Measurements from ENCODE around the gene HS1BP3. TPM values are rescaled to one million over a fixed set of nuclear protein-coding genes. Genes with fewer than 3 reads are reported as not detected.

HS1BP3 gene
- total RNA-seq, 2 donors from 2014 or later, result 5.8 to 9.3 TPM

DNA sequence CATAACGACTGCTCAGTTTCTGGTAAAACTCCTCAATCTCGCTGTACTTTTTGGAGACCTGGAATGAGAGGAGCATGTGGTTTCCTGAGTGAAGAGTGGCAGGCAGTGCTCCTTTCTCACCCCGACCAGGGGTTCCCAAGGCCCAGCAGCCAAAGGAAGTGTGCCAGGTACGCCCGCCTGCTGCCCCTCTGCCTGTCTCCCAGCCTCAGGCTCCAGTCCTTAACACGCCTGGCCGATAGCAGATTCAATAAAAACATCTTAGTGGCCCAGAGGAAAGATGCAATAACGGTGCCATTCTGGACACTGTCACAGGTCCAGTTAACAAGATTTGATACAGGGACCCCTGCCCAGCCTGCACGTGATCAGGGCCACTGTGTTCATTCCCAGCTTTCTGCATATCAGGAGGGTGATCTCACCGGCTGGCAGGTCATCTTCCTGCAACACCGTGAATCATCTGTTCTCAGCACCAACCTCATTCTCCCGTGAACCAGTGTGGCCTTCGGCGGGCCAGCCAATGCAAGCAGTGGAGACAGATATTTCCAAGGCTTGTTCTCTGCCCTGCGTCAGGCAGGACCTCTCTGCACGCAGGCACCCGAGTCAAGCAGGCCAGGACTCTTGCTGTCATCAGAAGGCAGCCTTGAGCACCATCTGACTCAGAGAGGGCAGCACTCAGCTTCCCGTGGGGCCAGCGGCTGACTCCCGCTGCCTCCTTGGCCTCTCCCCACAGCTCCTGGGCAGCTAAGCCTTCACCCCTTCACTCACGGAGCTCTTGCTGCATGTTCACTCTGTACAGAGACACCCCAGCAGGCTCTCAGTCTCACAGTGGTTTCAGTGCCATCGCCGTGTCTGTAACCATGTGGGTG is 9.5 kb downstream of the HS1BP3 start:
- Mint-ChIP-seq H3K9me3 (no peaks in the 10 kb centered on the region), H3K4me1 (ENCODE audit: low read depth in 2 of 2) (peaks cover 6% of the 10 kb centered on the region in 2 donors), H3K4me3 (no peak overlapping the region), H3K27me3 (no peaks in the 10 kb centered on the region), H3K27ac (no peak overlapping the region), H3K36me3 (no peaks in the 10 kb centered on the region)
- ATAC-seq, result no peak
- no peak for DNase-seq (ENCODE audit: low spot score)

DNA sequence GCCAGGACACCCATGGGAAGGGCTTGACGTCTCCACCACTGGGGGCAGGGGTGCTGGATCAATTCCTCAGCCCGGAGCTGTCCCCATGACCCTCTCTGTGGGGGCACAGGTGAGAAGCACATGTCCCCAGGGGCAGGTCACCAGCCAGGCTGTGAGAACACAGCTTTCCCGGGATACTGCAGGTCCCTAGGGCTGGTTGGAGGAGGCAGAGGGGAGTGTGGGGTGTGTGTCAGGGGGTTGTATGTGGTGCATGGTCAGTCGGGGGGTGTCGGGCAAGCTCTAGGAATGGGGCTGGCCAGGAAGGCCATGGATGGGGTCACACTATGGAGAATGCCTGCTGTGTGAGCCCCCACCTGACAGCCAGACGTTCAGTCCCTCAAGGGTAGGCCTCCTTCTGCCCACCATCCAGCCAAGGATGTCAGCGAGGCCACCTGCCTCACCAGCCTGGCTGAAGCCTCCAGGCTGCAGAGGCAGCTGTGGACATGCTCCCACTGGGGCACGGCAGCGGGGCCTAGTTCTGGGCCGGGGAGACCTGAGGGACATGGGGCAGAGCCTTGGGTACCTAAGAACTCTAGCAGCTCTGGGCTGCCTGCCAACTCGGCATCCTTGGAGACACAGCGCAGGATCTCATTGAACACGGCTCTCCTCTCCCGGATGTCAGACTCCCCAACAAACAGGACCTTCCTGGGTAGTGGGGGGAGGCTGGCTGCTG is 10.3 kb downstream of the HS1BP3 start:
- ATAC-seq (no peak), DNase-seq (ENCODE audit: low spot score) (no peak)
- H3K4me1 Mint-ChIP-seq (ENCODE audit: low read depth in 2 of 2), result peaks cover 6 to 9% of the 10 kb centered on the region in 2 donors
- no peak overlapping the region for H3K4me3 Mint-ChIP-seq
- no peaks in the 10 kb centered on the region for H3K36me3 Mint-ChIP-seq
- H3K9me3 Mint-ChIP-seq, result no peaks in the 10 kb centered on the region
- H3K27ac Mint-ChIP-seq, result no peak overlapping the region
- H3K27me3 Mint-ChIP-seq, result no peaks in the 10 kb centered on the region

DNA sequence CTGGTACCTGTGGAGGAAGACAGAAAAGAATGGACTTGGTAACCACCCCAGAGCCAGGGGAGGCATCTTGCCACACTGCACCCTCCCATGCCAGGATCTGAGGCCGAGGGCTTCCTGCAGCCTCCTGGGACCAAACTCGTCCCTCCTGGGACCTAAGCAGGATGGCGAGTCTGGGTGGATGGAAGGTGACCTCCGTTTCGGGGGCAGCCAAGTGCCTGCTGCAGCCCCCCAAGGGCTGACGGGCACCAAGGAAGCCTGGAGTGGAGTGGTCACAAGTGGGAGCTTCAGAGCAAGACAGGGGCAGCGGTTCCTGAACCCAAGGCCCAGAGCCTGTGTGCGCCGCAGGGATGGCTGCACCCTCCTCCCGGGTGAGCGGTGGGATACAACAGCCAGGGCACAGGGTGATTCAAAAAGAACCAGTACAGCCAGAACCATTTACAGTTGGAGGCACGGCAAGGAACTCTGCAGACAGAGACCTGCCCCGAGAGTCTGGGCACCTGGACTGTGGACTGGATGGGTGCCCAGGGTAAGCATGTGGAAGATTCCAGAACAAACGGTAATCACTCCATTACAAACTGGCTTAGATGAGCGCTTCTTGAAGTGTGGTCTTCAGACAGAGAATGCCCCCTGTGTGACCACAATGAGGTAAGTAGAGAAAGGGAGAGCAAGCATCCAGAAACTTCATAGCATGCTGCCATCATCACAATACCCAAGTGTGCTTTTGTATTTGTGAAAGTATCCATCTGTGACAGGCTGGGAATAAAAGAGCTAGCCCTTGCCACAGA is 12.1 kb downstream of the HS1BP3 start:
- DNase-seq (ENCODE audit: low spot score), result no peak

DNA sequence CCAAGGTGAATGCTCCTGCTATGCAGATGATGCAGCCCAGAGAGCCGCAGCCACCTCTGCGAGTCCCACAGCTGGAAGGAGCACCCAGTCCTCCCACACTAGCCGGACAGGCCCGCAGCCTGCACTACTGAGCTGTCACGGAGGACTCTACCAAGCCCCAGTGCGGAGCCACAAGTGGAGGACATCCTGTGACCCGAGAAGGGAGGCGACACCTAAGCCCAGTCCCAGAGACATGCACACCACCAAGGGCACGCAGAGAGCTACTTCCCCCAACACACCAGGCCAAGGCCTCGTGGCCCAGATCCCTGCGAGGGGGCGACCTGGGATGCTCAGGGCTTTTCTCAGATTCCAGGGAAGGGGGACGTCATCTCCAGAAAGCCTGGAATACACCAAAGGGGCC is 12.9 kb downstream of the HS1BP3 start:
- H3K36me3 Mint-ChIP-seq, result no peaks in the 10 kb centered on the region
- no peaks in the 10 kb centered on the region for H3K27me3 Mint-ChIP-seq
- DNase-seq (ENCODE audit: low spot score), result no peak
- H3K27ac Mint-ChIP-seq, result no peak overlapping the region
- H3K4me1 Mint-ChIP-seq (ENCODE audit: low read depth in 2 of 2), result peaks cover 6 to 14% of the 10 kb centered on the region in 2 donors
- ATAC-seq, result no peak
- H3K4me3 Mint-ChIP-seq, result no peak overlapping the region
- no peaks in the 10 kb centered on the region for H3K9me3 Mint-ChIP-seq

More for the DNA sequence above, 12.1 kb downstream of the HS1BP3 start:
- no peaks in the 10 kb centered on the region for H3K9me3 Mint-ChIP-seq
- no peak overlapping the region for H3K4me3 Mint-ChIP-seq
- no peaks in the 10 kb centered on the region for H3K36me3 Mint-ChIP-seq
- no peak overlapping the region for H3K27ac Mint-ChIP-seq
- H3K4me1 Mint-ChIP-seq (ENCODE audit: low read depth in 2 of 2), result peaks cover 6 to 13% of the 10 kb centered on the region in 2 donors
- ATAC-seq, result no peak
- no peaks in the 10 kb centered on the region for H3K27me3 Mint-ChIP-seq

DNA sequence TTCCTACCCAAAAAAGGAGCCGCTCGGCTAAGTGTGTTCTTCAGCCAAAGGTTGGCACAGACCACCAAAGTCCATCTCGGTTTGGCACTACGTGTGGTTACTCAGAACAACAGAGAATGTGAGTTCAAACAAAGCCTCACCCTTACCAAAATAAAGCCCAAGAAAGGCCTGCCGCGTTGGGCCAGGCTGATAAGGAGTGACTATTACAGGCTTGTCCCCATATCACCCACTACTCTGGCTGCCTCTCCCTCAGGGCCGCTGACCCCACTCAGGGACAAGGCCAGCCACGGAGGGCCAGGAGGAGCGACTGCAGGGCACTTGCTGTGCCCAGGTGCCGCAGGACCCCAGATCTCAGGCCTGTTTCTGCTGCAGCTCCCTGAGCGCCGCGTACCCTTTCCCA is 13.8 kb downstream of the HS1BP3 start:
- no peak for DNase-seq (ENCODE audit: low spot score)
- Mint-ChIP-seq H3K27ac (no peak overlapping the region), H3K4me1 (ENCODE audit: low read depth in 2 of 2) (peaks cover 5 to 13% of the 10 kb centered on the region in 2 donors), H3K4me3 (no peak overlapping the region), H3K27me3 (no peaks in the 10 kb centered on the region), H3K9me3 (no peaks in the 10 kb centered on the region), H3K36me3 (no peaks in the 10 kb centered on the region)
- no peak for ATAC-seq

DNA sequence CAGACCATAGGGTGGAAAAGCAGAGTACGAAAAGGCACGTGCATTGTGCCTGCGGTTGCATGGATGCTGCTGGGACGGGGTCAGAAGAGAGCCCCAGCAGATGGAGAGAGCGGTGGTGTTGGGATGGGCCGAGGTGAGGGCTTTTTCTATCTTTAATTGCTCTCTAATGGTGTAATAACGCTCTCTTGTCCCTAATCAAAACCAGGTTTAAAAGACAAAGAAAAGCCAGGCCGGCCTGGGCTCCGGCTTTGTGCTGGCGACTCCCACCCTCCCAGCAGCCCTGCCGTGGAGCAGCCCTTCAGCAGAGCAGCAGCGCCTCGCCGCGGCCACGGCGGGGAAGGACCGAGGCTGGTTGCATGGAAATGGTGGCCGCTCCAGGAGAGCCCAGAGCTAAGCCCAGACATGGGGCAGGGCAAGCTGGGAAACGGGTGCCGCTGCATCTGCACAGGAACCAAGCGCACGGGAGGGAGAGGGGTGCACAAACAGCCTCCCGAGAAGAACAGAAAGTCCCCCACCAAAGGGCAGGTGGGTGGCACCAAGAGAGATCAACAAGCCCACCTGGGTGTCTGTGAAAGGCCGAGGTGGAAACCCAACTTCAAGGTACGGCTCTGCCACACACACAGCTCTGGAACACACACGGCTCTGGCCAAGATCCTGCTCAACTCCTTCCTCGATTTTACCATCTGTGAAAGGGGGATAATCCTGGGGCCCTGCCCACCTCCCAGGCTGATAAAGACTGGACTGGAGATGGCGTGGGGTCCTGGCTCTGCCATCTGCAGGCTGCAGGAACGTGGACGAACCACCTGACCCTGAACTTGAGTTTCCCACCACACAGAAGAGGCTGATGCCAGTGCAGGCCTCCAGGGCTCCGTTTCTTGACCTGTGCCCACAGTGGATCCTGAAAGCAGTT is 15.0 kb downstream of the HS1BP3 start:
- ATAC-seq, result peak; percentile 68 to 84
- H3K4me1 Mint-ChIP-seq (ENCODE audit: low read depth in 2 of 2), result peaks cover 0 to 11% of the 10 kb centered on the region in 2 donors
- no peaks in the 10 kb centered on the region for H3K9me3 Mint-ChIP-seq
- no peak for DNase-seq (ENCODE audit: low spot score)
- no peak overlapping the region for H3K27ac Mint-ChIP-seq
- H3K27me3 Mint-ChIP-seq, result no peaks in the 10 kb centered on the region
- H3K4me3 Mint-ChIP-seq, result no peak overlapping the region
- no peaks in the 10 kb centered on the region for H3K36me3 Mint-ChIP-seq

DNA sequence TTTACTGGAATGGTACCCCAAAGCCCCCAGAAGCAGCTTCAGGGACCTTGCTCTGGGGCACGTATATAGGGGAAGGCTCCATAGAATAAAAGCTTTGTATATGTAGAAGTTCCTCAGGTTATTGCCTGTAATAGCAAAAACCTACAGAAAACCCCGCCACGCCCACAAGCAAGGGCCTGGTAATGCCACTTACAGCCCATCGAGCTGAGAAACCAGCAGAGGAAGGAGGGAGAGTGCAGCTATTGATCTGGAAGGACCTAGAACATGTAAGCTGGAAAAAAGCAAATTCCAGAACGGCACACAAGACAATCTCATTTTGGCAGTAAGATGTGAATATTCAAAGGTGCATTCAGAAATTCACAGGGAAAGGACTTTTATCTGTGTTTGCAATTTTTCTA is 15.8 kb downstream of the HS1BP3 start:
- H3K36me3 Mint-ChIP-seq, result no peaks in the 10 kb centered on the region
- no peak overlapping the region for H3K4me3 Mint-ChIP-seq

DNA sequence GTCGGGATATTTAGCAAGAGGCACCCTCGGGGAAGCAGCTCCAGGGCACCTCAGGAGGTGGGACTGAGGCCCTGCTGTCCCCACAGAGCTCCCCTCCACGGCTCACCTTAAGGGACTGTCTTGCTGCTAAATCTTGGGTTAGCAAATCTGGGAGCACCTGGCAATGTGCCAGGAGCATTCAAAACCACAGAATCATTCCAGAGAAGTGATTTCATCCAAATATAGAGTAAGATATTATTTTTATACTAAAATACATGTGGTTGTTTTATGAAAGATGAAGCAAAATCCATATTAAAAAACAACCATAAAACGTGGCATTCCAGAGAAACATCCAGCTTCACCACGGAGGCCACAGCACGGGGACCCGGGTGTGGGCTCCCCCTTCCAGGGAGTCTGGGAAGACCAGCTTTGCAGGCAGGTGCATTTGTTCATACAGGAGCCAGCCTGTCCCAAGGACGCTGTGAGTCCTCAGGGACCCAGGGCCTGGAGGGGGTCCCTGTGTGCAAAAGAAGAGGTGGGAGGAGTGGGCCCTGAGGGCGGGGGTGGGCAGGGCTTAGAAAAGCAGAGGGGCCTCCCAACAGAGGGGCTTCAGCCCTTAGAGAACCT is 16.3 kb downstream of the HS1BP3 start:
- no peaks in the 10 kb centered on the region for H3K27me3 Mint-ChIP-seq
- no peaks in the 10 kb centered on the region for H3K9me3 Mint-ChIP-seq
- ATAC-seq, result no peak
- H3K4me3 Mint-ChIP-seq, result no peak overlapping the region
- H3K36me3 Mint-ChIP-seq, result no peaks in the 10 kb centered on the region
- no peak overlapping the region for H3K27ac Mint-ChIP-seq
- peaks cover 0 to 11% of the 10 kb centered on the region in 2 donors for H3K4me1 Mint-ChIP-seq (ENCODE audit: low read depth in 2 of 2)
- DNase-seq (ENCODE audit: low spot score), result no peak

More for the DNA sequence above, 15.8 kb downstream of the HS1BP3 start:
- Mint-ChIP-seq H3K4me1 (ENCODE audit: low read depth in 2 of 2) (peaks cover 0 to 11% of the 10 kb centered on the region in 2 donors), H3K27ac (no peak overlapping the region), H3K9me3 (no peaks in the 10 kb centered on the region), H3K27me3 (no peaks in the 10 kb centered on the region)
- DNase-seq (ENCODE audit: low spot score), result no peak
- no peak for ATAC-seq

DNA sequence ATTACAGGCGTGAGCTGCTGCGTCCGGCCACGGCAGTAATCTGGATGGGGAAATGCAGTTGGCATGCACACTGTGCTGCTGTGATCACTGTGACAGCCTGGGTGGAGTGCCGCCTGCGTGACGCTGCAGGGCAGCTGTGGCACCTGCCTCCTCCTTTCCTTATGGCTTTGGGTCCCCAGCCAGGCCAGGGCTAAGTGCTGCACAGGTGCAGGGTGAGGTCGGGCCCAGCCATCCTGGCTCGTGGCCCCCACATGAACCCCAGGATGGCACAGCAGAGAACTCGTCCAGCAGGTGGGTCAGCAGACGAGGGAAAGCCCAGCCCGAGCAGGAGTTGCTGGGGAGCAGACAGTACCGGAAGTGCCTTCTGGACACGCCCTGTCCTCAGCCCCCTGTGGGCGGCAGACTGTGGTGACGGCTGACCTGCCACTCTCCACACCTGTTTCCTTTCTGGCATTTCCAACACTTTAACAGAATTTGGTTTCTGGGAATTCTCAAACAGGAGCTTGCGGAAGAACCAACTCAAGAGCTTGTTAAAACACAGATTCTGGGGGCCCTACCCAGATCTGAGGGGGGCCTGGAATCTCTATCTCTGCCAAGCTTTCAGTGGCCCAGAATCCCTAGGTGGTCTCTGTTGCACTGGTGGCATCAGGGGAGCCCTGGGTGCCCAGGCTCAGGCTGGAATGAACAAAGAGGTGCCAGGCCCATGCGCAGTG is 16.9 kb downstream of the HS1BP3 start:
- H3K4me1 Mint-ChIP-seq (ENCODE audit: low read depth in 2 of 2), result peaks cover 0 to 11% of the 10 kb centered on the region in 2 donors
- DNase-seq (ENCODE audit: low spot score) (no peak), ATAC-seq (peak in 1 of 2 donors; percentile 64)
- no peak overlapping the region for H3K4me3 Mint-ChIP-seq
- H3K27ac Mint-ChIP-seq, result no peak overlapping the region
- H3K9me3 Mint-ChIP-seq, result no peaks in the 10 kb centered on the region
- H3K36me3 Mint-ChIP-seq, result no peaks in the 10 kb centered on the region
- no peaks in the 10 kb centered on the region for H3K27me3 Mint-ChIP-seq

DNA sequence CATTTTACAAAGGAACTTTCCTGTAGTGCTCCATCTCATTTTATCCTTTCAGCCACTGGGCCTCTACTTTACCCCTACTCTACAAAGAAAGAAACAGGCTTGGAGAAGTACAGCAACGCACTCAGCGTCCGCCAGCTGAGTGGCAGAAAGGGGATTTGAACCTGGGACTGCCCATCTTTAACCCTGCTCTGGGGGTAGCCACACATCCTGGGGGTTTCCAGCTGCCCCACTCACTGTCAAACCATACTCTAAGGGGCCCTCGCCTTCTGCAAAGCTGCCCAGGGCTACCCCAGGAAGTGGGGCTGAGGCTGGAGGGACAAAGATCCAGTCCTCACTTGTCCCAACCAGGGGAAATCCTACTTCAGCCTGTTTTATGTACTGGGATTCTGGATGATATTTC is 17.9 kb downstream of the HS1BP3 start:
- Mint-ChIP-seq H3K9me3 (no peaks in the 10 kb centered on the region), H3K4me3 (no peak overlapping the region), H3K27ac (peak overlapping the region in 1 of 2 donors; percentile 33), H3K27me3 (no peaks in the 10 kb centered on the region), H3K36me3 (no peaks in the 10 kb centered on the region), H3K4me1 (ENCODE audit: low read depth in 2 of 2) (peaks cover 0 to 11% of the 10 kb centered on the region in 2 donors)
- ATAC-seq (no peak), DNase-seq (ENCODE audit: low spot score) (no peak)

DNA sequence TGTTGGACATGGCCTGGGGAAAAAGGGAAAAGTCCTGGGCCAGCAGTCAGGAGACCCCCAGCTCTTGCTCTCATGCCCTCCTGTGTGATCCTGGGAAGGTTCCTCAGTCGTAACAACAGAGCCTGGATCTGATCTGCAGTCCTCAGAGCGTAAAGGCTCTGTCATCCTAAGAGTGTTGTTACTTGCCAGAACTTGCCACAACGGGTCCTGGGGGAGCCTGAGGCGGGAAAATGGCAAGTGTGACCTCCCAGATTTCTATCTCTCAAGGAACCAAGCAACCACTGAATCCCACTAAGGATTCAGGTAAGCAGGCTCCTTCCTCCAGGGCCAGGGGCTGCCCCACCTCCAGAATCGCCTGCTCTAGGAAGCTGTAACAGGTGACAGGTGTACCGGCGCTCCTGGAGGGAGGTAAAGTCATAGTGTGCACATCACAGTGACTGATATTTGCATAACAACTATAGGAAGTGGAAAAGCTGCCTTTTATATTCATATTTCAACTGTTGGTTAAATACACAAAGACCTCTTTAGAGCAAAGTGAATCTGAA is 18.4 kb downstream of the HS1BP3 start:
- peak overlapping the region in 1 of 2 donors; percentile 33 for H3K27ac Mint-ChIP-seq
- H3K36me3 Mint-ChIP-seq, result no peaks in the 10 kb centered on the region
- DNase-seq (ENCODE audit: low spot score) (no peak), ATAC-seq (no peak)
- peaks cover 0 to 11% of the 10 kb centered on the region in 2 donors for H3K4me1 Mint-ChIP-seq (ENCODE audit: low read depth in 2 of 2)
- H3K27me3 Mint-ChIP-seq, result no peaks in the 10 kb centered on the region
- no peaks in the 10 kb centered on the region for H3K9me3 Mint-ChIP-seq
- no peak overlapping the region for H3K4me3 Mint-ChIP-seq
